Measurements from ENCODE around the gene YAF2.
A peak's percentile ranks its signal among the peaks of the same experiment; 100 is the strongest.

YAF2 gene, protein sequence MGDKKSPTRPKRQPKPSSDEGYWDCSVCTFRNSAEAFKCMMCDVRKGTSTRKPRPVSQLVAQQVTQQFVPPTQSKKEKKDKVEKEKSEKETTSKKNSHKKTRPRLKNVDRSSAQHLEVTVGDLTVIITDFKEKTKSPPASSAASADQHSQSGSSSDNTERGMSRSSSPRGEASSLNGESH

DNA sequence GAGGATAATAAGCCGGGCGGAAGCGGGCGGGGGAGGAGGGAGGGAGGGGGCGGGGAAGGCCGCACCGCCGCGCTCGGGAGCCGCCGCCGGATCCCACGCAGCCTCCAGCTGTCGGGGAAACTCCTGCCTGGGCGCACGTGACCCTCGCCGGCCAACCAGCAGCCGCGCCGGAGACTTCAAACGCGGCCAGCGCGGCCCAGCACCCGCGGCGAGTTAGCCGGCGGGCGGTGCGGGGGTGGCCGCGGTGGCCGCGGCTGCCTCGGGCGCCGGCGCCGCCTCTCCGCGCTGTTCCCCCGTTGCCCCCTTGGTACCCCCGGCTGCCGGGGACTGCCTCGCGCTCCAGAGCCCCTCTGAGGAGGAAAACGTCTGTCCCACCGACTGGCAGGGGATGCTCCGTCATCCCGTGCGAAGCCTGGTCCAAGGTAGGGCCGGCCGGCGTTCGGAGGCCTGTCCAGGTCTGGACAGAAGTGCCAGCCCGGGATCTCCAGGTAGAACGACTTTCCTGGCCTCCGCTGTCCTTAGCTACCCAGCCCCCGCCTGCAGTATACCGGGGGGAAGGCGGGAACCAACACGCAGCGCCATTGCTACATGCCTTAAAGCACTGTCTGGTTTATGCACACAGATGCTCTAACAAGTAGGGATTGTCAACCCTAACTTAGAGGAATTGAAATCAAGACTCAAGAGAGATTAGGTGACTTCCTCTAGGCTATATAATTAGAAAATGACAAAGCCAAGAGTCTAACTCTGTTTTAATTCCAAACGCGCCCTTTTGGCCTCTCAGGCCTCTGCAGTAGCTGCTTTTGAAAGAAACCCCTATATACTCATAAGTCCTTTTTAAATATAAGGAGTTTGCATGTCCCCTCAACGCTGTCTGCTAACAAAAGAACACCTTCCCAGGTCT lies at the start of gene YAF2:
Gene YAF2, minus strand, starts transcription at position 9 of the 901 bp plus-strand sequence. CDS start 68 bp downstream, outside the sequence.
- peaks cover 44% of the 10 kb centered on the region for H3K79me2 ChIP-seq (ENCODE audit: control insufficient read depth, low read length)
- H3K27me3 ChIP-seq (ENCODE audit: control insufficient read depth, low read length) = no peaks in the 10 kb centered on the region
- peaks cover 27% of the 10 kb centered on the region for H3K4me1 ChIP-seq (ENCODE audit: control insufficient read depth, low read length)
- peak within 1 kb of the TSS; percentile 48 for H3K27ac ChIP-seq (ENCODE audit: low read depth, low read length)
- peak within 1 kb of the TSS; percentile 99 for H3K4me2 ChIP-seq (ENCODE audit: low read length)
- H4K20me1 ChIP-seq (ENCODE audit: control insufficient read depth, insufficient read depth, low read depth, low read length) = 0 out of 2 replicates have a peak, but pooled peaks cover 3% of the 10 kb centered on the region
- peaks cover 17% of the 10 kb centered on the region for H3K36me3 ChIP-seq (ENCODE audit: control insufficient read depth, low read length)
- H3F3A ChIP-seq (ENCODE audit: control insufficient read depth, insufficient read depth) = no peaks in the 10 kb centered on the region; the same call in 1 of the 2 replicates
- TF ChIP-seq CTCF (IDR thresholded peaks at IDR 0.05; ENCODE audit: low read depth, low read length, poor library complexity, severe bottlenecking) = no peak
- no peak for TF ChIP-seq EZH2phosphoT487 (IDR thresholded peaks at IDR 0.05; ENCODE audit: borderline replicate concordance, low read length)
- H3K4me3 ChIP-seq (ENCODE audit: low read length) = peak within 1 kb of the TSS; percentile 98
- no peaks in the 10 kb centered on the region for H3K9me3 ChIP-seq (ENCODE audit: control insufficient read depth, insufficient read depth, low read length)
- no peaks in the 10 kb centered on the region for H3K9me2 ChIP-seq (replicated peaks; ENCODE audit: control insufficient read depth, low read length)

DNA sequence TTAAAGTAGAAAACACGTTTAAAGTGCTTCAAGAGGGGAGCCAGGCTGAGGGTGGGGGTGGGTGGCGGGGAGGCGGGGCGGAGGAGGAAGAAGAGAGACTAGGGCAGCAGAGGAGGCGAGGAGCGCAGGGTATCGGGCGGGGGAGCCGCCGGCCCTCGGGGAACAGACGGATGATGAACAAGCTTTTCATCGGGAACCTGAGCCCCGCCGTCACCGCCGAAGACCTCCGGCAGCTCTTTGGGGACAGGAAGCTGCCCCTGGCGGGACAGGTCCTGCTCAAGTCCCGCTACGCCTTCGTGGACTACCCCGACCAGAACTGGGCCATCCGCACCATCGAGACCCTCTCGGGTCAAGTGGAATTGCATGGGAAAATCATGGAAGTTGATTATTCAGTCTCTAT lies 48.7 kb upstream of the YAF2 start:
- Histone ChIP-seq H3F3A (ENCODE audit: control insufficient read depth, insufficient read depth) (no peaks in the 10 kb centered on the region), H3K27ac (ENCODE audit: low read depth, low read length) (no peak overlapping the region), H3K27me3 (ENCODE audit: control insufficient read depth, low read length) (peaks cover 5% of the 10 kb centered on the region; the same call in 1 of the 2 replicates), H3K9me2 (replicated peaks; ENCODE audit: control insufficient read depth, low read length) (no peaks in the 10 kb centered on the region), H3K79me2 (ENCODE audit: control insufficient read depth, low read length) (no peaks in the 10 kb centered on the region), H3K4me3 (ENCODE audit: low read length) (no peak overlapping the region), H3K36me3 (ENCODE audit: control insufficient read depth, low read length) (no peaks in the 10 kb centered on the region), H4K20me1 (ENCODE audit: control insufficient read depth, insufficient read depth, low read depth, low read length) (no peaks in the 10 kb centered on the region), H3K4me2 (ENCODE audit: low read length) (no peak overlapping the region), H3K4me1 (ENCODE audit: control insufficient read depth, low read length) (no peaks in the 10 kb centered on the region), H3K9me3 (ENCODE audit: control insufficient read depth, insufficient read depth, low read length) (no peaks in the 10 kb centered on the region)
- TF ChIP-seq CTCF (IDR thresholded peaks at IDR 0.05; ENCODE audit: low read depth, low read length, poor library complexity, severe bottlenecking) (no peak), EZH2phosphoT487 (IDR thresholded peaks at IDR 0.05; ENCODE audit: borderline replicate concordance, low read length) (no peak)

GRCh38 chr12:42285431-42285830 lies 47.4 kb upstream of the YAF2 start:
- Histone ChIP-seq H3K4me3 (ENCODE audit: low read length) (no peak overlapping the region), H3K4me1 (ENCODE audit: control insufficient read depth, low read length) (no peaks in the 10 kb centered on the region), H3K27me3 (ENCODE audit: control insufficient read depth, low read length) (no peaks in the 10 kb centered on the region), H3K9me3 (ENCODE audit: control insufficient read depth, insufficient read depth, low read length) (no peaks in the 10 kb centered on the region), H3K27ac (ENCODE audit: low read depth, low read length) (no peak overlapping the region), H3F3A (ENCODE audit: control insufficient read depth, insufficient read depth) (no peaks in the 10 kb centered on the region), H3K4me2 (ENCODE audit: low read length) (no peak overlapping the region), H3K36me3 (ENCODE audit: control insufficient read depth, low read length) (no peaks in the 10 kb centered on the region), H3K79me2 (ENCODE audit: control insufficient read depth, low read length) (no peaks in the 10 kb centered on the region), H4K20me1 (ENCODE audit: control insufficient read depth, insufficient read depth, low read depth, low read length) (no peaks in the 10 kb centered on the region), H3K9me2 (replicated peaks; ENCODE audit: control insufficient read depth, low read length) (no peaks in the 10 kb centered on the region)
- no peak for TF ChIP-seq CTCF (IDR thresholded peaks at IDR 0.05; ENCODE audit: low read depth, low read length, poor library complexity, severe bottlenecking)
- TF ChIP-seq EZH2phosphoT487 (IDR thresholded peaks at IDR 0.05; ENCODE audit: borderline replicate concordance, low read length) = no peak
